Tibial nerve (tissue), 4 donors: ENCODE data around the gene SHTN1. TPM values are rescaled to one million over a fixed set of nuclear protein-coding genes. Genes with fewer than 3 reads are reported as not detected.
A peak's percentile ranks its signal among the peaks of the same experiment; 100 is the strongest.

ENCODE experiments used
- DNase-seq, 2 donors: peaks; one replicate each; pipeline ENCODE4 v3.0.0-alpha.2; 2019; ENCODE audit warnings: low spot score in 2 of 2
- H3K27ac ChIP-seq, 4 donors: fragments of 200-600 bp; sonication (generic) in 3 of 4; one replicate each; pipeline ENCODE4 v1.5.1; 2017 to 2019; ENCODE audit warnings: mild to moderate bottlenecking in 1 of 4
- H3K27me3 ChIP-seq, 2 donors: fragments of 200-600 bp; sonication (generic) in 1 of 2; one replicate each; pipeline versions ENCODE4 v1.5.1 to v1.6.0; 2017 to 2019
- H3K36me3 ChIP-seq, 3 donors: fragments of 200-600 bp; sonication (generic); one replicate each; pipeline ENCODE4 v1.5.1; 2018 to 2019
- H3K4me1 ChIP-seq, 4 donors: fragments of 200-600 bp; sonication (generic) in 3 of 4; one replicate each; pipeline ENCODE4 v1.5.1; 2017 to 2019
- H3K4me3 ChIP-seq, 4 donors: fragments of 200-600 bp; sonication (generic) in 3 of 4; one replicate each; pipeline ENCODE4 v1.5.1; 2017 to 2019; ENCODE audit warnings: mild to moderate bottlenecking in 1 of 4, moderate library complexity in 1 of 4
- H3K9me3 ChIP-seq, 4 donors: fragments of 200-600 bp; sonication (generic) in 3 of 4; one replicate each; pipeline ENCODE4 v1.5.1; 2017 to 2019
- CTCF ChIP-seq, 5 experiments: fragments of 200-600 bp in 3 of 5; fragments of 450-650 bp in 2 of 5; sonication (generic) in 3 of 5; IDR thresholded peaks; one replicate each; pipeline ENCODE4 v1.5.1; 2016 to 2019; ENCODE audit warnings: antibody characterized with exemption in 5 of 5, mild to moderate bottlenecking in 3 of 5, moderate library complexity in 2 of 5
- EP300 ChIP-seq, 2 donors: sonication (generic); formaldehyde crosslinking; IDR thresholded peaks; one replicate each; pipeline ENCODE4 v1.6.1; 2017; ENCODE audit warnings: antibody characterized with exemption in 2 of 2, mild to moderate bottlenecking in 1 of 2
- POLR2A ChIP-seq, 2 donors: fragments of 450-650 bp; IDR thresholded peaks; one replicate each; pipeline ENCODE4 v1.6.1; 2017; ENCODE audit warnings: antibody characterized with exemption in 2 of 2, mild to moderate bottlenecking in 2 of 2, moderate library complexity in 2 of 2
- WGBS, 2 donors: methylation state at CpG; one replicate each; pipeline ENCODE4 v1.1.5; 2018; 5-methylcytosine and 5-hydroxymethylcytosine counted together
- total RNA-seq, 4 donors: library from RNA; depleted of rRNA; stranded (reverse); fragments of >200 nt; gene quantifications; one replicate each; pipeline ENCODE4 v1.1.0, GENCODE V29; 2016

The SHTN1 gene
- total RNA-seq, 4 donors from 2014 or later = 9.2 to 16.3 (median 15.4) TPM

DNA sequence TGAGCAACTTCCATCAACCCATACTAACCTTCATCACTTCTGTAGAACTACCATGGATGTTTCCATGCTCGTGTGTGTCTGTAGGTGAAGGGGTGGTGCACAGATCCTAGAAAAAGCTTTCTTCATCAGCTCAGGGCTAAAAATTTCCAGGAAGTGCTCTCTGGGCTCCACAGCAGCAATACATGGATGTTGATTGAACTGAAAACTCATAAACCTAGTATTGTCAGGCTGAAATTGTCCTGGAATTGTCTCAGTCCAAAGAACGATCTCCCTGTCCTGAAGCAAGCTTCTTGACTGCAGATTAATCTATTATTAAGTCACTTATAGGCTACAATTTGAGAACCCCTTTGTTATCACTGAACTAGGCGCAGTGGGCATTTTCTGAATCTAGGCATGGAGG, 115.9 kb downstream of the SHTN1 start:
- Histone ChIP-seq H3K27ac (no peak overlapping the region), H3K9me3 (no peaks in the 10 kb centered on the region), H3K27me3 (no peaks in the 10 kb centered on the region), H3K4me1 (peaks cover 0 to 11% (median 0%) of the 10 kb centered on the region in 4 donors), H3K36me3 (no peaks in the 10 kb centered on the region), H3K4me3 (no peak overlapping the region)
- no peak for DNase-seq
- WGBS, 2 donors = 93 to 96% methylated on average over 3 of the region's 3 CpGs
- TF ChIP-seq EP300 (IDR thresholded peaks at IDR 0.05) (no peak), CTCF (IDR thresholded peaks at IDR 0.05) (no peak), POLR2A (IDR thresholded peaks at IDR 0.05) (no peak)

DNA sequence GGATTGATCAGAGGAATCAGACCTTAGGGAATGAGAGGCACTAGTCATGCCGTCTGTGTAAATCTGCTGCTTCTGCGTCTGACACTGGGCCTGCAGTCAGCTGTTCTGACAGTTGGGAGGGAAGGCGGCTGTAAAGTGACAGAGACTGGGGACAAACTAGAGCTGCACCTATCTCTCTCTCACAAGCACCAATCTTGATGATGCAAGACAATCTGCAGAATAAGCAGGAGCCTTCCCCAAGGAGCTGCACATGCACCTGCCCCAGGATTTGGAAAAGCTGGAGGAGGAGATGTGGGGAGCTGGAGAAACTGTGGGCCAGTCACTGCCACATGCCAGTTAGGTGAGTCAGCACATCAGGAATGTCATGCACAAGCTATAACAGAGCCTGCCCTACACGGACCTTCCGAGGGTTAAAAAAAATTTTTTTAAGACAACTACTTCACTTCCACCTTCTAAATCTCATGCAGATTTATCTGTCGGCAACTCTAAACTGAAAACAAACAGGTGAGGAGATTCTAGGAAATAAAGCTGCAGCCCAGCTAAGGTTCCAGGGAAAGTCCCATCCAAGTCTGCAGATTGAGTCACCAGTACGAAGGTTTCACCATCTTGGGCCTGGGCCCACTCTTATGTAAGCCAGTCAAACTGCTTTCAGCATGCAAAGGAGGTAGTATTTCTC, 116.5 kb downstream of the SHTN1 start:
- H3K27ac ChIP-seq = no peak overlapping the region
- H3K27me3 ChIP-seq = no peaks in the 10 kb centered on the region
- H3K4me3 ChIP-seq = no peak overlapping the region
- no peak for TF ChIP-seq EP300 (IDR thresholded peaks at IDR 0.05)
- TF ChIP-seq CTCF (IDR thresholded peaks at IDR 0.05) = no peak
- no peak for TF ChIP-seq POLR2A (IDR thresholded peaks at IDR 0.05)
- no peaks in the 10 kb centered on the region for H3K9me3 ChIP-seq
- no peaks in the 10 kb centered on the region for H3K36me3 ChIP-seq
- 68 to 72% methylated on average over 7 of the region's 7 CpGs for WGBS, 2 donors
- H3K4me1 ChIP-seq = peaks cover 0 to 11% (median 0%) of the 10 kb centered on the region in 4 donors
- DNase-seq = peak in 1 of 2 donors; percentile 52

DNA sequence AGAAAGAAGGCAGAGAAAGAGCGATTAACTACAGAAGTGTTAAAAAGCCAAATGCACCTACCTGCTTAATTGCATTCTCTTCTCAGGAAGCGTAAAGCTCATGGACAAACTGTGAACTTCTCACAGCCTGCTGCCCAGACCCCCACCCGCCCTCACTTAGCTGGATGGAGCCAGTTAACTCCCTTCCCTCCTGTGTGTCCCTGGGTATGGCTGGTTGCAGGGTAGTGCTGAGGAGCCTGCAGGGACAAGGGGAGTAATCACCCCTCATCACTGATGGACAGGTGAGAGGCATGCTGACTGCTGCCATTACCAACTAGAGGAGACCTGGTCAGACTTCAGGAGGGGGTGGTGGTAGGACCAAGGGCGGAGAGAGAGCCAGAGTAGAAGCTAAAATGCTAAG, 118.2 kb downstream of the SHTN1 start:
- Histone ChIP-seq H3K27me3 (no peaks in the 10 kb centered on the region), H3K4me3 (no peak overlapping the region), H3K4me1 (peaks cover 0 to 10% (median 0%) of the 10 kb centered on the region in 4 donors), H3K36me3 (no peaks in the 10 kb centered on the region), H3K27ac (no peak overlapping the region), H3K9me3 (no peaks in the 10 kb centered on the region)
- DNase-seq = no peak
- TF ChIP-seq POLR2A (IDR thresholded peaks at IDR 0.05) (no peak), EP300 (IDR thresholded peaks at IDR 0.05) (no peak), CTCF (IDR thresholded peaks at IDR 0.05) (no peak)
- WGBS, 2 donors = 89 to 95% methylated on average over 4 of the region's 4 CpGs

GRCh38 chr10:116882639-116883038, 122.3 kb downstream of the SHTN1 start:
- Histone ChIP-seq H3K27ac (no peak overlapping the region), H3K27me3 (no peaks in the 10 kb centered on the region), H3K36me3 (no peaks in the 10 kb centered on the region), H3K9me3 (no peaks in the 10 kb centered on the region), H3K4me1 (no peaks in the 10 kb centered on the region), H3K4me3 (no peak overlapping the region)
- WGBS, 2 donors = 77 to 79% methylated on average over 2 of the region's 2 CpGs
- TF ChIP-seq CTCF (IDR thresholded peaks at IDR 0.05) = no peak
- TF ChIP-seq POLR2A (IDR thresholded peaks at IDR 0.05) = no peak
- TF ChIP-seq EP300 (IDR thresholded peaks at IDR 0.05) = no peak
- DNase-seq = no peak

DNA sequence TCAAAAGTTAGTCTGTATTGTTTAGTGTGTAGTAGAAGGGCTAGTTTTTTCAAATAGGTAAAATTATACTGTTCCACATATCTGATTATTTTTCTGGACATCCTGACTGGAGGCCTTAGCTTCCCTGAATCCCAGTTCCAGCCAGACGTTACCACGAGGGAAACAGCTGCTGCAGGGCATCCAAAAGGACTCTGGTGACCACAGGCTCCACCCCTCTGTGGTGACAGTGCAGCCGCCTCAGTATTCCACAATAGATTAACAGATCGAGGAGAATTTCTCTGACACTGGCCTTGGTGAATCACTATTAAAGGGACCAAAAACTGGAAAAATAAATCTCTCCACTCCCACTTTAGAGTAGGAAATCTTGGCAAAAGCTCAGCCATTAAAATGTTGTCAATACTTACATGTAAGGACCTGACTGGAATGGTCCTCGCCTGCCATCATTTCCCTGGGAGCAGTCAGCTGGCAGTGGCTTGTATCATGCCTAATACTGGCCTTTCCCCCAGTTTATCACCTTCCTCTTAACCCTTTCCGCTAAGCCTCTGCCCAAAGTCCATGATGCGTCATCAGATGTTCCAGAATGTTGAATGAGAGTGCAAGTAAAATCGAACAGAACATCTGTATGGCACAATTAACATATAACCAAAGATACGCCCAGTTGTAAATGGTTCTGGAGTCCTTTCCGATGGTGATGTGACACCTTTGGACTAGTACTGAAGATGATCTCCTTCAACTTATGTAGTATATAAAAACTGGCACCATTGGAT, 124.1 kb downstream of the SHTN1 start:
- H3K9me3 ChIP-seq = no peaks in the 10 kb centered on the region
- WGBS, 2 donors = 65% methylated on average over 10 of the region's 10 CpGs
- no peaks in the 10 kb centered on the region for H3K36me3 ChIP-seq
- no peak overlapping the region for H3K27ac ChIP-seq
- no peak overlapping the region for H3K4me3 ChIP-seq
- TF ChIP-seq CTCF (IDR thresholded peaks at IDR 0.05) = no peak
- no peak for TF ChIP-seq EP300 (IDR thresholded peaks at IDR 0.05)
- no peak for TF ChIP-seq POLR2A (IDR thresholded peaks at IDR 0.05)
- H3K27me3 ChIP-seq = no peaks in the 10 kb centered on the region
- DNase-seq = no peak
- H3K4me1 ChIP-seq = no peaks in the 10 kb centered on the region
